KOPT-K1 (cell line): ENCODE data around the gene RPLP1.

ENCODE experiments used
- H3K27ac ChIP-seq: fragments of 200-600 bp; sonication (generic); 2 replicates; pipeline ENCODE4 v1.5.1; 2016; ENCODE audit warnings: antibody characterized with exemption, mild to moderate bottlenecking, low read depth, low read length; ENCODE audit not compliant: poor library complexity, severe bottlenecking
- H3K36me3 ChIP-seq: fragments of 200-600 bp; sonication (generic); 2 replicates; pipeline ENCODE4 v1.5.1; 2017; ENCODE audit warnings: antibody characterized with exemption, mild to moderate bottlenecking, low read length, moderate library complexity; ENCODE audit not compliant: insufficient read depth
- H3K9me3 ChIP-seq: fragments of 200-600 bp; sonication (generic); 2 replicates; pipeline ENCODE4 v1.5.1; 2017; ENCODE audit warnings: antibody characterized with exemption, low read length, mild to moderate bottlenecking; ENCODE audit not compliant: insufficient read depth, poor library complexity, severe bottlenecking

The RPLP1 gene

DNA sequence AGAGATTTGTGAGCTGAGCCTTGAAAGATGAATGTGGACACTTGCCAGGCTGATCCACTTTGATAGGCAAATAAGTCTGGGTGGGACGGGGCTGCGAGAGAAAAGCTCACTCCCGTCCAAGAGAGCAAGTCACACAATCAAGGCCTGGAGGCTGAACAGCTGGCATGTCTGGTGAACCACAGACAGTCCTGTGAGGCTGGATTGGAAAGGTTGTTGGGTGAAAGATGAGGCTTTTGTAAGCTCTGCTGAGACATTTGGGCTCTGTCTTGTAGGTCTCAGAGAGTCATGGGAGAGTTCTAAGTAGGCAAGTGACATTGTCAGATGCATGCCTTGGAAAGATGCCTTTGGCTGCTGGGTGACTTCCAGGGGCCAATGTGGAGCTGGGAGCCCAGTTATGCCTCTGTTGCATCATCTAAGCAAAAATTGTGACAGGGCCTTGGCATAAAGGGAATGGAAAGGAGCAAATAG, 38.5 kb downstream of the RPLP1 start:
- Histone ChIP-seq H3K27ac (no peak overlapping the region), H3K36me3 (no peaks in the 10 kb centered on the region), H3K9me3 (peaks cover 8% of the 10 kb centered on the region)

DNA sequence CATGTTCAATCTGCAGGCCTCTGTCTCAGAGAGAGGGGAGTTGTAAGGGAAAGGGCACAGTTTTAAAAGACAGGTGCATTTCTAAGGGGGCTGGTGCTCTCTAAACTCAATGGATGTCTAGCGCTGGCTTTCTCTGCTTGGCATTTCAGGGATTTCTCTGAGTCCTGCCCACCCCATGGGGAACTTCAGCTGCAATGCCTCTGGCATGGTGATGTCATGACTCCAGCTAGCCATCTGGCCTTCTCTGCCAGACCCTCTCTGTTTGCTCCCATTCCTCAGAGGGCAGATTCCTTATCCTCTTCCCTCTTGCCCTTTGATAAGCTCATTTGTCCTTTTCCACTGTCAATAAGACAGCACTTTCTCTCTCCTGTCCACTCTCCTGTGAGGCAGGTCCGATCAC, 40.8 kb downstream of the RPLP1 start:
- no peaks in the 10 kb centered on the region for H3K36me3 ChIP-seq
- H3K9me3 ChIP-seq, result peaks cover 7% of the 10 kb centered on the region
- H3K27ac ChIP-seq, result no peak overlapping the region

DNA sequence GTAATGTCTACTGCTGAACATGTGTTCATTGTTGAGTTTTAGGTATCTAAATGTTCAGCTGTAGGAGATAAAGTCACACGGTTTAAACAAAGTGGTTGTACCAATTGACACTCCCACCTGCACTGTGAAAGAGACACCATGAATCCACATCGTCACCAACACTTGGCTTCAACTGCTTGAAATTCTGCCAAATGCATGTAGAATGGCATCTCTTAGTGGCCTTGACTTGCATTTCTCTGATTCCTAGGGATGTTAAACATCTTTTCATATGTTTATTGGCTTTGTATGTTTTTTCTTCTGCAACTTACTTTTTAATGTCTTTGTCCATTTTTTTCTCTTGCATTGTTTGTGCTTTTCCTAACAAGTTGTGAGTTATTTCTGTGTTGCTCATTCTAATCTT, 43.4 kb downstream of the RPLP1 start:
- Histone ChIP-seq H3K36me3 (no peaks in the 10 kb centered on the region), H3K27ac (no peak overlapping the region), H3K9me3 (peaks cover 7% of the 10 kb centered on the region)

DNA sequence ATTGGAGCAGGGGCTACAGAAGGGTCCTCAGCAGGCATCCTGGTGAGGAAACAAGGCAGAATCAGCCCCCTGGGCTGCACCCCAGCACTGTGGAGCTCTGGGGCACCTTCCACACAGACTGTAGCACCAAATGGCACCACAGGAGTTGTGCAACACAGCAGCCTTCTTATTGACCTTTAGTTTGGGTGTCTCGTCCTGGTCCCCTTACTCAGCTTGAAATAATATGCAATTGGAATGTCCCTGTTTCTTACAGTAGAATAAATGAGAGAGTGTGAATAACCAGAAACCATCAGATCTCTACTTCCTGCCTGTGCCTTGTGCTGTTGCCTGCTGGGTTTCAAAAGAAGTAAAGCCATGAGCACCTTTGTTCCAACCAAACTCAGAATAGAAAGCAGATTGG, 44.5 kb downstream of the RPLP1 start:
- Histone ChIP-seq H3K9me3 (no peaks in the 10 kb centered on the region), H3K36me3 (no peaks in the 10 kb centered on the region)

DNA sequence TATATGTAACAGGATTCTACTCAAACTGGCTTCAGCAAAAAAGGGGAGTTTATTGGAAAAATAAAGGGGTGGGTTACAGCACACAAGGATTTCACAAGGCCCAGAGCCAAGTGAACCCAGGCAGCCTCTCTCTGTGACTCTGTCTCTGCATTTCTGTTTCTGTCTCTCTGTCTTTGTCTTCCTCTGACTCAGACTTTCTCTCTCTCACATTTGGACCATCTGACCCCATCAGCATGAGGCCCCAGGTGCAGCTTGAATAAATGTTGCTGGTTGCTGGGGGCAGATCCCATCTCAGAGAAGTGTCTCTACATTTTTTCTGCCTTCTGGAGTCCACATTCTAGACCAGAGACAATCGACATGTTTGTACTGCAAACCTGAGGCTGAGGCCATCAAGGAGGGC, 45.0 kb downstream of the RPLP1 start:
- H3K36me3 ChIP-seq, result no peaks in the 10 kb centered on the region
- no peak overlapping the region for H3K27ac ChIP-seq
- no peaks in the 10 kb centered on the region for H3K9me3 ChIP-seq

More for the DNA sequence above, 44.5 kb downstream of the RPLP1 start:
- H3K27ac ChIP-seq, result no peak overlapping the region

DNA sequence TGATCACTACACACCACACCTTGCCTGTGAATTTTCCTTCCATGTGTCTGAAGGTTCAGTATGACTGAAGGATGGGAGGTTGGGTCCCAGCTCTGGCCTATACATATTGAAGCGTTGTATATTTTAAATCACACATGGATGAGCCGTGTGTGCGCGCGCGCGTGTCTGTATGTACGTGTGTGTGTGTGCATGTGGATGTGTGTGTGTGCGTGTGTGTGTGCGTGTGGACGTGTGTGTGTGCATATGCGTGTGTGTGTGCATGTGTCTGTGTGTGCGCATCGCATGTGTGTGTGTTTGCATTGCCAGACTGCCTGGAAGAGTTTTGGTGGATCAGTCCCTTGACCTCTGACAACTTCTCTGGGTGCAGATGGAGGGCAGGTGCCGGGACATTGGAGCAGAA, 45.7 kb downstream of the RPLP1 start:
- Histone ChIP-seq H3K36me3 (no peaks in the 10 kb centered on the region), H3K27ac (no peak overlapping the region), H3K9me3 (no peaks in the 10 kb centered on the region)

DNA sequence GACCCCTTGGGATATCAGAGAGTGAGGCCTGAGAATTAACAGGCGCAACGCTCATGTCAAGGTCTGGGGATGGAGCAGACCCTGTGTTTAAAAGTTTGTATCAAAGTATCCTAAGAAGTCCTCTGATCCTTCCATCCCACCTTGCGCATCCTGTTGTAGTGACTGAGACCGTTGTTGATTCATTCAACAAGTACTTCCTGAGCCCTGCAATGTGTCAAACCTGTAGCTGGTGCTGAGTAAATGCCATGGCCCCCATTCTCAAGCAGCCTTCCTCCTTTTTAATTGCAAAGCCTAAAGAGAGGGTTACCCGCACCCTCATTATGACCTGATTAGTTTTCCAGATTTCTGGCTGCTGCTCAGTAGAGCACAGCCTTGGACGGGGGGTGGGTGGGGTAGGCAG, 46.4 kb downstream of the RPLP1 start:
- Histone ChIP-seq H3K27ac (no peak overlapping the region), H3K36me3 (no peaks in the 10 kb centered on the region), H3K9me3 (no peaks in the 10 kb centered on the region)

DNA sequence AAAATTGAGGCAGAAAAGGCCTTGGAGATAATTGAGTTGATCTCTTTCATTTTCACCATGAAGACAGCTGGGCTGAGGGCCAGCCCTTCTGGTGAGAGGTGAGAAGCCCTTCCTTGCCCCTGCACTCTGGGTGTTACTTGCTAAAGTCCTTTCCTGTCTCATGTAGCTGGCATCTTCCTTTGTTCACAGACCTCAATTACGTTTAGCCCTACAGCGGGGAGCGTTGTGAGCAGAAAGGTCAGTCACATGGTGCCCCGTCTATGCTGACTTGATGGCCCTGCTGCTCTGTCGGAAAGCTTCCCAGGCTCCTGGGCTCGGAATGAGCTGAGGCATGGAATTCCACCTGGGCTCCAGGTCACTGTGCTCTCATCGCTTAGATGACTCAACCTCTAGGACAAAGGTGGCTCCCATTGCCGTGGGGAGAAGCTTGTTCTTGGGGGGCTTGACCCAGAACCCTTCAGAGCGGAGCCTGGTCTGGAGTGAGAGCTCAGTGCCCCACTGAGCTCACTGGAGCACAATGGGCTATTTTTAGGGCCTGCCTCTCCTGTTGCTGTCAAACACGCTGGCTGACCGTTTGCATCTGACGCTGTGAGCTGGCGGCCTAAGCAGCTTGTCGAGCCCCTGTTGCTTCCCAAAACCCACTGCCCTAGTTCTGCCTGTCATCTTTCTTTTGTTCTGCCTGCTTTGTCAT, 47.0 kb downstream of the RPLP1 start:
- no peak overlapping the region for H3K27ac ChIP-seq
- H3K36me3 ChIP-seq, result no peaks in the 10 kb centered on the region
- H3K9me3 ChIP-seq, result no peaks in the 10 kb centered on the region

DNA sequence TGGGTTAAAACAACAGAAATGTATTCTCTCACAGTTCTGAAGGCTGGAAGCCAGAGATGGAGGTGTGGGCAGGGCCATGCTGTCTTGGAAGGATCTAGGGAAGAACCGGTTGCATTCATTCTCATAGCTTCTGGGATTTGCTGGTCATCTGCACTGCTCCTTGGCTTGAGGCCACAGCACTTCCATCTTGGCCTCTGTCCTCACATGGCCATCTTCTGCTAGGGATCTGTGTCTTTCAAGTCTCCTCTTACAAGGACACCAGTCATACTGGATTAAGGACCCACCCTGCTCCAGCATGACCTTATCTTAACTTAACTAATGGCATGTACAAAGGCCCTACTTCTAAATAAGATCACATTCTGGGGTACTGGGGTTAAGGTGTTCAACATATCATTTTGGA, 47.7 kb downstream of the RPLP1 start:
- Histone ChIP-seq H3K36me3 (no peaks in the 10 kb centered on the region), H3K27ac (no peak overlapping the region), H3K9me3 (no peaks in the 10 kb centered on the region)

DNA sequence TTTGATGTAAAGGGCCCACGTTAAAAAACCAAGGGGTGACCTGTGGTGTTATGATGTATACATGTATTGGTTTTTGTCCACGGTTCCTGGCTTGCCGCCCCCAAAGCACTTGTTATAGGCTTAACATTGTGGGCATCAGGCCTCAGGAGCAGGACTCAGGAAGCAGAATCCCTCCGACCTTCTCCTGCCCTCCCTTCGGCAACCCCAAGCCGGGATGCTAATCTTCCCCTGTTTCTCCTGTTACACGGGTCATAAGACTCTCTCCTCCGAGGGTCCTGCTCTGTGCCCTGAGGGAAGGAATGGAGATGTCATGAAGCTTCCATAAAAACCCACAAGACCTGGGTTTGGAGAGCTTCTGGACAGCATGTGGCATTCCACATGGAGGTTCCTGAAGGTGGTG, 48.8 kb downstream of the RPLP1 start:
- H3K9me3 ChIP-seq, result no peaks in the 10 kb centered on the region
- H3K27ac ChIP-seq, result no peak overlapping the region
- no peaks in the 10 kb centered on the region for H3K36me3 ChIP-seq

DNA sequence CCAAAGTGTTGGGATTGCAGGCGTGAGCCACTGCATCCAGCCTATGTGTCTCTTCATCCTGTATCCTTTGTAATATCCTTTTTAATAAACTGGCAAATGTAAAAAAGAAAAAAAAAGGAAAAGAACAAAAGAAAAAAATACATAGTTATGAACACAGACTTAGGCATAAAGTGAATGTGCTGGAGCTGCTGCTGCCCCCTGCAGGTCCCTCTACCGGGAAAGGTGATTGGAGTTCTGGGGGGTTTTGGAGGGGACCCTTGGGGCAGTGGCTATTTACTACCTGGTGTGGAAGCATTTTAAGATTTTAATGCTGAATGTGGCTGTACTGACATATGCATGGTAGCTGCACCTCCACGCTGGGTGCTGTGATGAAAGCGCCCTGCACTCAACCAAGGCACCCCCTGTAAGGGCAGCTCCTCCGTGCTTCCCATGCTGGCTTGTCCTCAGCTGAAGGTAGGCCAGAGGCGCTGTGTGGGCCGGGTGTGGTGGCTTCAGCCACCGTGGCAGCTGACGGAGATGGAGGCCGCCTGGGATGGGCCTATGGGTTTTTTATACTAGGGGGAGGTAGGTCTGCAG, 49.9 kb downstream of the RPLP1 start:
- Histone ChIP-seq H3K9me3 (no peaks in the 10 kb centered on the region), H3K27ac (no peak overlapping the region), H3K36me3 (no peaks in the 10 kb centered on the region)

DNA sequence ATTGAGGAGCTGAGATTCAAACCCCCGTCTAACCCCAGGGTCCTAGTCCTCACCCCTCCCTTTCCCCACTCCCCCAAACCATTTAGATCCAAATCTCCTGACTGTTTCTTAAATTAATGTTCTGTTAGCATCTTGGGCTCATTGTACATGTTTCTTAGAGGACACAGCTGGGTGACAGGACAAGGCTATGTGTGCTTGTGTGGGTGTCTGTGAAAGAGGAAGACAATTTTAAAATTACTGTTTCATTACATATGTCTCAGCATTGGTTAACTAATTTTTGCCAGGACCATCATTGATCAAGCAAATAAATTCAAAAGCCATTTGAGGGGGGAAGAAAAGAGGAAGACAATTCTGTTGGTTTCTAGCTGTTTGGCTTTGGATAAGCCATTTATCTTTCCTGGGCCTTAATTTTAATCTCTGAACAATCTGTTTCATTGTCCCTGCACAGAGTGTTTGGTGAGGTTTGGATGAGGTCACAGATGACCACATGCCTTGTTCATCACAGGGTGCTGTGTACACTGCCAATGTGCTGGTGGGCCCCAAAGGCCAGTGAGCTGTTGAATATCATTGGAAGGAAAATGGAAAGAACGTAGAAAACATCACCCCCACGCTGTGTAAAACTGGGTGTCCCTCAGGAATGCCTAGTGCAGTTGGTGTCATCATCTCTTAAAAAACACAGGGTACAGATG, 51.9 kb downstream of the RPLP1 start:
- Histone ChIP-seq H3K36me3 (no peaks in the 10 kb centered on the region), H3K9me3 (no peaks in the 10 kb centered on the region), H3K27ac (no peak overlapping the region)
